Tibial nerve (tissue), 4 donors: Measurements from ENCODE around the gene SYCP2. TPM values are rescaled to one million over a fixed set of nuclear protein-coding genes. Genes with fewer than 3 reads are reported as not detected.
A peak's percentile ranks its signal among the peaks of the same experiment; 100 is the strongest.

ENCODE experiments used
- DNase-seq, 2 donors: peaks; one replicate each; pipeline ENCODE4 v3.0.0-alpha.2; 2019; ENCODE audit warnings: low spot score in 2 of 2
- H3K27ac ChIP-seq, 4 donors: fragments of 200-600 bp; sonication (generic) in 3 of 4; one replicate each; pipeline ENCODE4 v1.5.1; 2017 to 2019; ENCODE audit warnings: mild to moderate bottlenecking in 1 of 4
- H3K27me3 ChIP-seq, 2 donors: fragments of 200-600 bp; sonication (generic) in 1 of 2; one replicate each; pipeline versions ENCODE4 v1.5.1 to v1.6.0; 2017 to 2019
- H3K36me3 ChIP-seq, 3 donors: fragments of 200-600 bp; sonication (generic); one replicate each; pipeline ENCODE4 v1.5.1; 2018 to 2019
- H3K4me1 ChIP-seq, 4 donors: fragments of 200-600 bp; sonication (generic) in 3 of 4; one replicate each; pipeline ENCODE4 v1.5.1; 2017 to 2019
- H3K4me3 ChIP-seq, 4 donors: fragments of 200-600 bp; sonication (generic) in 3 of 4; one replicate each; pipeline ENCODE4 v1.5.1; 2017 to 2019; ENCODE audit warnings: mild to moderate bottlenecking in 1 of 4, moderate library complexity in 1 of 4
- H3K9me3 ChIP-seq, 4 donors: fragments of 200-600 bp; sonication (generic) in 3 of 4; one replicate each; pipeline ENCODE4 v1.5.1; 2017 to 2019
- CTCF ChIP-seq, 5 experiments: fragments of 200-600 bp in 3 of 5; fragments of 450-650 bp in 2 of 5; sonication (generic) in 3 of 5; IDR thresholded peaks; one replicate each; pipeline ENCODE4 v1.5.1; 2016 to 2019; ENCODE audit warnings: antibody characterized with exemption in 5 of 5, mild to moderate bottlenecking in 3 of 5, moderate library complexity in 2 of 5
- EP300 ChIP-seq, 2 donors: sonication (generic); formaldehyde crosslinking; IDR thresholded peaks; one replicate each; pipeline ENCODE4 v1.6.1; 2017; ENCODE audit warnings: antibody characterized with exemption in 2 of 2, mild to moderate bottlenecking in 1 of 2
- POLR2A ChIP-seq, 2 donors: fragments of 450-650 bp; IDR thresholded peaks; one replicate each; pipeline ENCODE4 v1.6.1; 2017; ENCODE audit warnings: antibody characterized with exemption in 2 of 2, mild to moderate bottlenecking in 2 of 2, moderate library complexity in 2 of 2
- WGBS, 2 donors: methylation state at CpG; one replicate each; pipeline ENCODE4 v1.1.5; 2018; 5-methylcytosine and 5-hydroxymethylcytosine counted together
- total RNA-seq, 4 donors: library from RNA; depleted of rRNA; stranded (reverse); fragments of >200 nt; gene quantifications; one replicate each; pipeline ENCODE4 v1.1.0, GENCODE V29; 2016

SYCP2 gene
- total RNA-seq, 4 donors from 2014 or later = 3.1 to 4.2 (median 3.6) TPM

GRCh38 chr20:59839400-59839799 lies 94.0 kb downstream of the SYCP2 start:
- WGBS, 2 donors = 80 to 81% methylated on average over 5 of the region's 5 CpGs
- H3K27me3 ChIP-seq = no peaks in the 10 kb centered on the region

GRCh38 chr20:59837623-59838394 lies 95.6 kb downstream of the SYCP2 start:
- H3K4me1 ChIP-seq = peaks cover 0 to 24% (median 14%) of the 10 kb centered on the region in 4 donors
- no peaks in the 10 kb centered on the region for H3K36me3 ChIP-seq
- TF ChIP-seq POLR2A (IDR thresholded peaks at IDR 0.05) (no peak), EP300 (IDR thresholded peaks at IDR 0.05) (no peak), CTCF (IDR thresholded peaks at IDR 0.05) (no peak)
- no peak for DNase-seq
- 67 to 69% methylated on average over 4 of the region's 4 CpGs for WGBS, 2 donors
- no peaks in the 10 kb centered on the region for H3K9me3 ChIP-seq
- no peaks in the 10 kb centered on the region for H3K27me3 ChIP-seq
- peak overlapping the region in 1 of 4 donors; percentile 37 for H3K4me3 ChIP-seq
- no peak overlapping the region for H3K27ac ChIP-seq

More at GRCh38 chr20:59839400-59839799, 94.0 kb downstream of the SYCP2 start:
- Histone ChIP-seq H3K36me3 (no peaks in the 10 kb centered on the region), H3K9me3 (no peaks in the 10 kb centered on the region), H3K27ac (no peak overlapping the region), H3K4me1 (peaks cover 0 to 24% (median 14%) of the 10 kb centered on the region in 4 donors), H3K4me3 (no peak overlapping the region)
- no peak for DNase-seq
- TF ChIP-seq POLR2A (IDR thresholded peaks at IDR 0.05) (no peak), CTCF (IDR thresholded peaks at IDR 0.05) (no peak), EP300 (IDR thresholded peaks at IDR 0.05) (no peak)

- no peak for TF ChIP-seq CTCF (IDR thresholded peaks at IDR 0.05)
- no peak for TF ChIP-seq EP300 (IDR thresholded peaks at IDR 0.05)
- no peak for TF ChIP-seq POLR2A (IDR thresholded peaks at IDR 0.05)
- DNase-seq = no peak
- H3K4me3 ChIP-seq = peak overlapping the region in 3 of 4 donors; percentile 2 to 37 (median 22)
- WGBS, 2 donors = 15 to 23% methylated on average over 6 of the region's 6 CpGs
- H3K27ac ChIP-seq = no peak overlapping the region
- peaks cover 0 to 32% (median 14%) of the 10 kb centered on the region in 4 donors for H3K4me1 ChIP-seq
- no peaks in the 10 kb centered on the region for H3K27me3 ChIP-seq
- no peaks in the 10 kb centered on the region for H3K36me3 ChIP-seq
- no peaks in the 10 kb centered on the region for H3K9me3 ChIP-seq
Measured at GRCh38 chr20:59836767-59837166, 96.7 kb downstream of the SYCP2 start.

GRCh38 chr20:59835448-59836395 lies 97.7 kb downstream of the SYCP2 start:
- H3K4me3 ChIP-seq = peak overlapping the region; percentile 2 to 37 (median 22)
- no peaks in the 10 kb centered on the region for H3K27me3 ChIP-seq
- TF ChIP-seq POLR2A (IDR thresholded peaks at IDR 0.05) = peak in 1 of 2 donors; percentile 38
- no peak for TF ChIP-seq CTCF (IDR thresholded peaks at IDR 0.05)
- TF ChIP-seq EP300 (IDR thresholded peaks at IDR 0.05) = peak in 1 of 2 donors; percentile 35
- H3K4me1 ChIP-seq = peaks cover 0 to 42% (median 14%) of the 10 kb centered on the region in 4 donors
- peak; percentile 39 to 47 for DNase-seq
- H3K9me3 ChIP-seq = no peaks in the 10 kb centered on the region
- no peaks in the 10 kb centered on the region for H3K36me3 ChIP-seq
- 4 to 5% methylated on average over 16 of the region's 16 CpGs for WGBS, 2 donors
- peak overlapping the region in 2 of 4 donors; percentile 36 to 43 for H3K27ac ChIP-seq
